ENCODE data around the gene FARS2.

DNA sequence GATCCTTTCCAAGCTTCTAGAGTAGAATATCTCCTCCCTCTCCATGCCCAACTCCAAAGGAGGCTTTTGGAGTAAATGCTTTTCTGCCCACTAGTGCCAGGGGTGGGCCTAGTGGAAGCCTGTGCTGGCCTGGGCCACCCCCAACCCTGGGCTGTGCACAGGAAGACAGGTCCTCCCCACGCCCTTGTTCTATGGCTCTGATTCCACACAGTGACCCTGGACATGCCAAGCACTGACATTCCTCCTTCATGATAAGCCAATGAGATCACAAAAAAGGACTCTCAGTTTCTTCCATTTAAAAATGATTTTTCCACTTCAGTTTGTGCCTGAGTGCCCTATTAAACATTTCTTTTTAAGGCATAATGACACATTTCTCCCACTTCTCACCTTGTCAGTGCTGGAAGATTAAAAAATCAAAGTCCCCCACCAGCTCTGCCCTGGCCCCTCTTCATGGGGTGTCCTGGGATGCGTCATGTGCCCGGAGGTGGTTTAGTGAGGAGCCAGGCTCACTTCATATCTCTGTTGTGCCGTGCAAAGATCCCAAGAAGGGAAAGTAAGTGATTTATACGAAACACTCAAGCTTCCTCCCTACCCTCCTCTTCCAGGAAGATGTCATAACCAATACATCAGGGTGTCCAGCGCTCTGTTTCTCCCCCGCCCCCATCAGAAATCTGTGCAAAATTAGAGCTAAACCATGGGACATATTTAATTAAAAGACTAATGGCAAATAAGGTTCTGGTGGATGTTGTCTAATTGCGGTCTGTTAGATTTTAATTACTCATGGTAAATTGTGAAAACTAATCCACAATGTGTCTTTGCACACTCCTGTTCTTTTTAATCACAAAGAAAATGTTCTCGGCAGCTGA lies 490.4 kb downstream of the FARS2 start:
- TF ChIP-seq GATA2 (IDR thresholded peaks at IDR 0.05; ENCODE audit: low read depth, low read length) (no peak), GATA3 (IDR thresholded peaks at IDR 0.05; ENCODE audit: low read depth, low read length) (no peak)
